GM13976 (cell line): ENCODE data around the gene CRB2.
A peak's percentile ranks its signal among the peaks of the same experiment; 100 is the strongest.

Experiments used
- DNase-seq: peaks from one replicate; pipeline ENCODE4 v3.0.0; 2012; ENCODE audit warnings: low spot score
- in situ Hi-C: fragments of 300-500 bp; cut with MboI; formaldehyde crosslinking; loops from one replicate; pipeline ENCODE4 v1.12.0; 2022; ENCODE audit warnings: low sequenced_read_pairs, mixed read lengths, inconsistent platforms; ENCODE audit not compliant: unreplicated experiment
- TF ChIP-seq, protein P1 (sequence below): IDR thresholded peaks from 2 replicates; pipeline ENCODE4 v1.5.1; 2012; ENCODE audit warnings: borderline replicate concordance, mild to moderate bottlenecking; ENCODE audit not compliant: insufficient read depth; ENCODE audit errors: extremely low read depth, missing control alignments, control extremely low read depth

Gene CRB2

GRCh38 chr9:123399803-123400378 is 43.9 kb downstream of the CRB2 start:
- TF ChIP-seq, protein P1, sequence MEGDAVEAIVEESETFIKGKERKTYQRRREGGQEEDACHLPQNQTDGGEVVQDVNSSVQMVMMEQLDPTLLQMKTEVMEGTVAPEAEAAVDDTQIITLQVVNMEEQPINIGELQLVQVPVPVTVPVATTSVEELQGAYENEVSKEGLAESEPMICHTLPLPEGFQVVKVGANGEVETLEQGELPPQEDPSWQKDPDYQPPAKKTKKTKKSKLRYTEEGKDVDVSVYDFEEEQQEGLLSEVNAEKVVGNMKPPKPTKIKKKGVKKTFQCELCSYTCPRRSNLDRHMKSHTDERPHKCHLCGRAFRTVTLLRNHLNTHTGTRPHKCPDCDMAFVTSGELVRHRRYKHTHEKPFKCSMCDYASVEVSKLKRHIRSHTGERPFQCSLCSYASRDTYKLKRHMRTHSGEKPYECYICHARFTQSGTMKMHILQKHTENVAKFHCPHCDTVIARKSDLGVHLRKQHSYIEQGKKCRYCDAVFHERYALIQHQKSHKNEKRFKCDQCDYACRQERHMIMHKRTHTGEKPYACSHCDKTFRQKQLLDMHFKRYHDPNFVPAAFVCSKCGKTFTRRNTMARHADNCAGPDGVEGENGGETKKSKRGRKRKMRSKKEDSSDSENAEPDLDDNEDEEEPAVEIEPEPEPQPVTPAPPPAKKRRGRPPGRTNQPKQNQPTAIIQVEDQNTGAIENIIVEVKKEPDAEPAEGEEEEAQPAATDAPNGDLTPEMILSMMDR, result peak; percentile 27
- peak; percentile 74 for DNase-seq
- in situ Hi-C loops, result no loop called here

- no peak for DNase-seq
- TF ChIP-seq, protein P1, result no peak
- in situ Hi-C loops, result no loop called here
These were observed 45.0 kb downstream of the CRB2 start for GRCh38 chr9:123400926-123401503.

GRCh38 chr9:123401879-123402513 is 46.0 kb downstream of the CRB2 start:
- peak; percentile 75 for DNase-seq
- in situ Hi-C loops, result no loop called here
- TF ChIP-seq, protein P1, result peak; percentile 49

- TF ChIP-seq, protein P1, result no peak
- in situ Hi-C loops, result no loop called here
- no peak for DNase-seq
These were observed 47.0 kb downstream of the CRB2 start for GRCh38 chr9:123402981-123403509.

DNA sequence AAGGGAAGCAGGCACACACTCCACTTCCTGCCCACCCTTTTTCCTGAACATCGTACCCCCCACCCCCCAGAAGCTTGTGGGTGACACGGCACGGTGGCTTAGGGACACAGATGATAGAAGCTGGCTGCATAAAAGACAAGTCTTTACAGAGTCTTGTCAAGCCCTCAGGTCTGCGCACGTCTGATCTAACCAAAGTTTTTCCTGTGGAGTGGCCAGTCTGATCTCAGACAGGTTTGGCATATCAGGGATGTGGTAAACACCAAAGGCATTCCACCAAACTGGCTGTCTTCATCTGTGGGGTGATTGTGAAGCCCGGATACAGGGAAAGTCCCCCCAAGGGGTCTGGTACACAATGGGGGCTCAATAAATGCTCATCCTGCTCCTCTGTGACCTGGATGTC is 50.0 kb downstream of the CRB2 start:
- no peak for DNase-seq
- TF ChIP-seq, protein P1, result no peak
- in situ Hi-C loops, result no loop called here

- in situ Hi-C loops, result no loop called here
- DNase-seq, result no peak
- TF ChIP-seq, protein P1, result no peak
These were observed 50.8 kb downstream of the CRB2 start for GRCh38 chr9:123406691-123407216.
